SK-N-SH treated with all-trans-retinoic acid at 6 μM for 48 hours (cell line): ENCODE data around the gene SLK.

Experiments used
- ARNTL ChIP-seq: fragments of 450-650 bp; formaldehyde crosslinking; IDR thresholded peaks from 2 replicates; pipeline ENCODE4 v1.5.0; 2020; ENCODE audit warnings: low read depth, mild to moderate bottlenecking, moderate library complexity, borderline replicate concordance
- CSRNP3 ChIP-seq: fragments of 250-450 bp; sonication (Bioruptor Pico); IDR thresholded peaks from 2 replicates; pipeline ENCODE4 v1.5.1; 2021; ENCODE audit warnings: mild to moderate bottlenecking, moderate library complexity
- ESRRG ChIP-seq: fragments of 250-450 bp; sonication (Bioruptor Pico); IDR thresholded peaks from 2 replicates; pipeline ENCODE4 v1.6.1; 2021; ENCODE audit warnings: mild to moderate bottlenecking
- GLIS3 ChIP-seq: fragments of 250-450 bp; sonication (Bioruptor Pico); IDR thresholded peaks from 2 replicates; pipeline ENCODE4 v1.5.0; 2020; ENCODE audit warnings: mild to moderate bottlenecking, moderate library complexity
- ISL1 ChIP-seq: fragments of 250-450 bp; sonication (Bioruptor Pico); IDR thresholded peaks from 2 replicates; pipeline ENCODE4 v2.1.2; 2022; ENCODE audit warnings: mild to moderate bottlenecking, moderate library complexity
- PATZ1 ChIP-seq: fragments of 250-450 bp; sonication (Bioruptor Pico); IDR thresholded peaks from 2 replicates; pipeline ENCODE4 v1.8.0; 2020; ENCODE audit warnings: mild to moderate bottlenecking, moderate library complexity, borderline replicate concordance
- RARB ChIP-seq: fragments of 250-450 bp; sonication (Bioruptor Pico); IDR thresholded peaks from 2 replicates; pipeline ENCODE4 v1.8.0; 2021; ENCODE audit warnings: mild to moderate bottlenecking, moderate library complexity
- SNAI2 ChIP-seq: fragments of 250-450 bp; sonication (Bioruptor Pico); IDR thresholded peaks from 2 replicates; pipeline ENCODE4 v1.5.0; 2020; ENCODE audit warnings: mild to moderate bottlenecking, moderate library complexity
- TCF4 ChIP-seq: fragments of 250-450 bp; sonication (Bioruptor Pico); IDR thresholded peaks from 2 replicates; pipeline ENCODE4 v1.8.0; 2021; ENCODE audit warnings: mild to moderate bottlenecking, moderate library complexity, borderline replicate concordance
- TOX ChIP-seq: fragments of 250-450 bp; sonication (Bioruptor Pico); IDR thresholded peaks from 2 replicates; pipeline ENCODE4 v1.8.0; 2021; ENCODE audit warnings: mild to moderate bottlenecking, moderate library complexity, borderline replicate concordance
- ZC3H10 ChIP-seq: fragments of 250-450 bp; sonication (Bioruptor Pico); IDR thresholded peaks from 2 replicates; pipeline ENCODE4 v1.5.1; 2021; ENCODE audit warnings: mild to moderate bottlenecking, moderate library complexity
- ZFP3 ChIP-seq: fragments of 250-450 bp; sonication (Bioruptor Pico); IDR thresholded peaks from 2 replicates; pipeline ENCODE4 v1.5.0; 2020; ENCODE audit warnings: mild to moderate bottlenecking, moderate library complexity
- ZFP30 ChIP-seq: fragments of 450-650 bp; formaldehyde crosslinking; IDR thresholded peaks from 2 replicates; pipeline ENCODE4 v1.5.0; 2022; ENCODE audit warnings: mild to moderate bottlenecking, moderate library complexity
- ZNF565 ChIP-seq: fragments of 450-650 bp; formaldehyde crosslinking; conservative IDR thresholded peaks from 2 replicates; pipeline ENCODE4 v1.5.0; 2020; ENCODE audit warnings: low read depth, mild to moderate bottlenecking, moderate library complexity

GRCh38 chr10:103983367-103983911, 16.5 kb downstream of the SLK start:
- no peak for TF ChIP-seq ZFP30 (CRISPR knock-in tag)
- no peak for TF ChIP-seq ZFP3 (CRISPR knock-in tag)
- no peak for TF ChIP-seq CSRNP3 (CRISPR knock-in tag)
- no peak for TF ChIP-seq ZC3H10 (CRISPR knock-in tag)
- no peak for TF ChIP-seq PATZ1 (CRISPR knock-in tag)
- no peak for TF ChIP-seq ARNTL (CRISPR knock-in tag)
- TF ChIP-seq ZNF565 (CRISPR knock-in tag) = no peak
- TF ChIP-seq SNAI2 (CRISPR knock-in tag) = no peak
- no peak for TF ChIP-seq TOX (CRISPR knock-in tag)
- no peak for TF ChIP-seq ESRRG
- TF ChIP-seq RARB (CRISPR knock-in tag) = no peak
- TF ChIP-seq TCF4 (CRISPR knock-in tag) = no peak
- TF ChIP-seq ISL1 (CRISPR knock-in tag) = no peak
- TF ChIP-seq GLIS3 (CRISPR knock-in tag) = no peak
